IMR-90 (cell line): ENCODE results near the gene SLC37A4. TPM values are rescaled to one million over a fixed set of nuclear protein-coding genes. Genes with fewer than 3 reads are reported as not detected.

Source experiments
- ATAC-seq: fragments of 200-7000 bp; cut with Tn5 transposase; 2 replicates; pipeline ENCODE4 v1.9.1; 2020; ENCODE audit warnings: low read depth, mild to moderate bottlenecking, moderate library complexity
- BruUV-seq: library from RNA; stranded (reverse); fragments of 400-500 nt; replicated peaks from 2 replicates; lab custom pipeline; 2021; lab: Mats Ljungman, UMichigan
- CTCF ChIA-PET: fragments of 300-600 bp; formaldehyde crosslinking; extraction: SDS; loops from one replicate; lab custom pipeline; 2021; ENCODE audit warnings: antibody characterized with exemption; lab: Yijun Ruan, JAX
- POLR2A ChIA-PET: fragments of 300-600 bp; sonication (Branson Sonifier 250); formaldehyde crosslinking; loops from one replicate; lab custom pipeline; 2022; ENCODE audit warnings: antibody characterized with exemption; ENCODE audit not compliant: unreplicated experiment; lab: Charles Lee
- DNase-seq: peaks from one replicate; pipeline ENCODE4 v3.0.0; 2013
- H2AFZ ChIP-seq: replicated peaks from 2 replicates; pipeline ENCODE3; 2013; ENCODE audit warnings: low read length, mild to moderate bottlenecking; ENCODE audit not compliant: poor library complexity
- H2AK5ac ChIP-seq: 2 replicates; pipeline ENCODE4 v1.6.1; 2013; ENCODE audit warnings: low read depth, low read length, inconsistent platforms
- H2AK9ac ChIP-seq: replicated peaks from 2 replicates; pipeline ENCODE3; 2013; ENCODE audit warnings: mild to moderate bottlenecking, low read depth, low read length, moderate library complexity; ENCODE audit not compliant: poor library complexity
- H2BK120ac ChIP-seq: 2 replicates; pipeline ENCODE4 v1.6.1; 2013; ENCODE audit warnings: low read depth, low read length, inconsistent platforms
- H2BK15ac ChIP-seq: 3 replicates; pipeline ENCODE4 v1.6.1; 2013; ENCODE audit warnings: low read depth, low read length, inconsistent platforms
- H2BK20ac ChIP-seq: 2 replicates; pipeline ENCODE4 v1.6.1; 2013; ENCODE audit warnings: low read depth, mild to moderate bottlenecking, inconsistent platforms, low read length, moderate library complexity
- H2BK5ac ChIP-seq: 2 replicates; pipeline ENCODE4 v1.6.1; 2013; ENCODE audit warnings: mild to moderate bottlenecking, low read depth, low read length, inconsistent platforms; ENCODE audit not compliant: poor library complexity, severe bottlenecking
- H3K14ac ChIP-seq: replicated peaks from 2 replicates; pipeline ENCODE4 v1.6.1; 2013; ENCODE audit warnings: low read depth, low read length, inconsistent platforms
- H3K18ac ChIP-seq: 2 replicates; pipeline ENCODE4 v1.6.1; 2013; ENCODE audit warnings: low read depth, low read length, control low read depth
- H3K23ac ChIP-seq: 2 replicates; pipeline ENCODE4 v1.6.1; 2013; ENCODE audit warnings: low read depth, low read length, inconsistent platforms
- H3K27ac ChIP-seq: 2 replicates; pipeline ENCODE4 v1.5.1; 2013; ENCODE audit warnings: mild to moderate bottlenecking, control low read depth, low read length; ENCODE audit not compliant: insufficient read depth
- H3K27me3 ChIP-seq: 2 replicates; pipeline ENCODE4 v1.6.1; 2013; ENCODE audit warnings: low read length; ENCODE audit not compliant: control insufficient read depth, insufficient read depth
- H3K36me3 ChIP-seq: 2 replicates; pipeline ENCODE4 v1.6.1; 2013; ENCODE audit warnings: low read length, mixed read lengths; ENCODE audit not compliant: control insufficient read depth, insufficient read depth
- H3K4ac ChIP-seq: 2 replicates; pipeline ENCODE4 v1.6.1; 2013; ENCODE audit warnings: low read depth, low read length, inconsistent platforms
- H3K4me1 ChIP-seq: 2 replicates; pipeline ENCODE4 v1.6.1; 2013; ENCODE audit warnings: low read length, mixed read lengths; ENCODE audit not compliant: control insufficient read depth, insufficient read depth
- H3K4me2 ChIP-seq: 2 replicates; pipeline ENCODE4 v1.6.1; 2013; ENCODE audit warnings: low read depth, mild to moderate bottlenecking, control low read depth, low read length, moderate library complexity
- H3K4me3 ChIP-seq: 2 replicates; pipeline ENCODE4 v1.5.1; 2013; ENCODE audit warnings: low read depth, mild to moderate bottlenecking, control low read depth, low read length, moderate library complexity; ENCODE audit not compliant: insufficient read depth
- H3K56ac ChIP-seq: 2 replicates; pipeline ENCODE4 v1.6.1; 2013; ENCODE audit warnings: low read length, inconsistent platforms; ENCODE audit not compliant: insufficient read depth; ENCODE audit errors: extremely low read depth
- H3K79me1 ChIP-seq, 2 experiments: 2 replicates each; pipeline ENCODE4 v1.6.1; 2013; ENCODE audit warnings: low read length in 2 of 2, inconsistent platforms in 1 of 2, low read depth in 1 of 2
- H3K9ac ChIP-seq: 2 replicates; pipeline ENCODE4 v1.6.1; 2013; ENCODE audit warnings: low read depth, low read length, control low read depth
- H3K9me1 ChIP-seq: 2 replicates; pipeline ENCODE4 v1.6.1; 2013; ENCODE audit warnings: low read length, inconsistent platforms; ENCODE audit not compliant: insufficient read depth
- H3K9me3 ChIP-seq: 2 replicates; pipeline ENCODE4 v1.6.1; 2013; ENCODE audit warnings: low read length; ENCODE audit not compliant: control insufficient read depth, insufficient read depth
- H4K20me1 ChIP-seq: 2 replicates; pipeline ENCODE4 v1.6.1; 2013; ENCODE audit warnings: low read length, inconsistent platforms; ENCODE audit not compliant: insufficient read depth
- H4K5ac ChIP-seq: 2 replicates; pipeline ENCODE4 v1.6.1; 2013; ENCODE audit warnings: mild to moderate bottlenecking, low read depth, low read length, control low read depth
- H4K8ac ChIP-seq, 2 experiments: 2 replicates each; pipeline ENCODE4 v1.6.1; 2013; ENCODE audit warnings: low read depth in 2 of 2, low read length in 2 of 2, control low read depth in 1 of 2, inconsistent platforms in 1 of 2
- H4K91ac ChIP-seq: 2 replicates; pipeline ENCODE4 v1.6.1; 2013; ENCODE audit warnings: low read depth, low read length, inconsistent platforms; ENCODE audit not compliant: insufficient read depth
- MAFK ChIP-seq: IDR thresholded peaks from 2 replicates; pipeline ENCODE4 v1.6.1; 2012; ENCODE audit warnings: low read depth, low read length, improper control_type of control experiment
- POLR2A ChIP-seq: IDR thresholded peaks from 2 replicates; pipeline ENCODE4 v1.6.1; 2012; ENCODE audit warnings: mild to moderate bottlenecking, low read depth, low read length
- WGBS, 2 experiments: methylation state at CpG; one replicate each; pipeline versions ENCODE4 v1.1.5 to v1.1.7; 2013; ENCODE audit warnings: missing lambda C conversion rate in 2 of 2; ENCODE audit not compliant: insufficient read length in 1 of 2; ENCODE audit errors: extremely low coverage in 2 of 2; 5-methylcytosine and 5-hydroxymethylcytosine counted together
- dilution Hi-C: fragments of 300-500 bp; cut with HindIII; formaldehyde crosslinking; loops from one replicate; pipeline ENCODE4 v1.14.3; 2018; ENCODE audit warnings: low sequenced_read_pairs; ENCODE audit not compliant: unreplicated experiment
- in situ Hi-C: fragments of 300-500 bp; cut with MboI; formaldehyde crosslinking; loops from 3 replicates; pipeline ENCODE4 v1.14.3; 2019; ENCODE audit warnings: low sequenced_read_pairs, inconsistent platforms, mixed read lengths
- intact Hi-C: fragments of 100-400 bp; cut with micrococcal nuclease; formaldehyde crosslinking; loops from 2 replicates; pipeline ENCODE4 v1.10.0; 2022
- polyA plus RNA-seq, 3 experiments: library from polyadenylated mRNA; depleted of rRNA; stranded (reverse); fragments of >200 nt; gene quantifications; 2 replicates each; pipeline ENCODE4 v1.2.3, GENCODE V29; 2012; ENCODE audit warnings: low replicate concordance in 1 of 3
- total RNA-seq: library from RNA; depleted of rRNA; stranded (reverse); fragments of >200 nt; gene quantifications from 2 replicates; pipeline ENCODE4 v1.2.3, GENCODE V29; 2012

SLC37A4 gene
- total and polyA plus RNA-seq, 2 of the 4 experiments (the other 2 are of a cell fraction): 7.5 to 14.3 TPM

DNA sequence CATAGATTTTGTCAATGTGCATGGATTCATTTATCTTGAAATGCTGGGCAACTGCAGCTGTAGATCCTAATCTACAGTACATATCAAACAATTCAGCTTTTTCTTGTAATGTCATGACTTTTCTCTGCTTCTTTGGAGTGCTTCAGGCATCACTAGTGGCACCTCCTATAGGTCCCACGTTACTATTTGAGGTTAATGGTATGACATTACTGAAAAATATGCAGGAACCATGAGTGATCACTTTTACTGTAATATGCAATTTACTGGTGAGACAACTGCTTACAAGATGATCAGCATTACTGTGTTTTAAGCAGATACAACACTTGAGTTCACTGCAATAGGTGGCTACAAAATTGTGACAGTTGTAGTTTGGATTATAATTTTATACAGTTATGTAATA is 29.8 kb downstream of the SLC37A4 start:
- Histone ChIP-seq H2BK5ac (no peak overlapping the region), H3K14ac (no peak overlapping the region), H3K9me3 (no peaks in the 10 kb centered on the region), H2BK20ac (no peak overlapping the region), H2AK9ac (no peak overlapping the region), H3K9ac (no peak overlapping the region), H4K8ac (no peak overlapping the region), H3K27ac (no peak overlapping the region), H2AK5ac (no peak overlapping the region), H4K5ac (no peak overlapping the region), H2BK120ac (no peak overlapping the region), H3K4ac (no peak overlapping the region), H3K9me1 (peaks cover 8% of the 10 kb centered on the region), H3K18ac (no peak overlapping the region), H3K79me1 (peaks cover 26 to 64% of the 10 kb centered on the region in 2 experiments), H3K4me1 (peaks cover 7% of the 10 kb centered on the region), H3K23ac (no peak overlapping the region), H3K36me3 (peaks cover 18% of the 10 kb centered on the region), H4K91ac (no peak overlapping the region), H3K4me2 (no peak overlapping the region; the same call in 1 of the 2 replicates), H3K27me3 (no peaks in the 10 kb centered on the region), H2BK15ac (no peak overlapping the region), H4K20me1 (no peaks in the 10 kb centered on the region), H2AFZ (no peak overlapping the region), H3K4me3 (no peak overlapping the region), H3K56ac (no peak overlapping the region)
- ATAC-seq: no peak
- CTCF ChIA-PET: no interaction called here
- intact Hi-C loops: no loop called here
- DNase-seq: peak; percentile 58
- in situ Hi-C loops: no loop called here
- no TSS peak for BruUV-seq
- POLR2A ChIA-PET: no interaction called here
- dilution Hi-C loops: no loop called here
- TF ChIP-seq MAFK: peak; percentile 37; the same call in 1 of the 2 replicates
- no peak for TF ChIP-seq POLR2A
- no CpG with 5 or more reads among the region's 1 CpG for WGBS, 2 experiments
